Astrocyte (in vitro differentiated cells and primary cell): ENCODE data around the gene COQ5.

Experiments used
- EZH2 ChIP-seq: IDR thresholded peaks from 2 replicates; pipeline ENCODE4 v1.6.1; 2012; ENCODE audit warnings: mild to moderate bottlenecking, low read length, inconsistent platforms; ENCODE audit not compliant: insufficient read depth
- TF ChIP-seq, protein P1 (sequence below): IDR thresholded peaks from 2 replicates; pipeline ENCODE4 v1.5.1; 2011; ENCODE audit warnings: low read depth, mild to moderate bottlenecking, inconsistent platforms, low read length, moderate library complexity; ENCODE audit not compliant: insufficient read depth

DNA sequence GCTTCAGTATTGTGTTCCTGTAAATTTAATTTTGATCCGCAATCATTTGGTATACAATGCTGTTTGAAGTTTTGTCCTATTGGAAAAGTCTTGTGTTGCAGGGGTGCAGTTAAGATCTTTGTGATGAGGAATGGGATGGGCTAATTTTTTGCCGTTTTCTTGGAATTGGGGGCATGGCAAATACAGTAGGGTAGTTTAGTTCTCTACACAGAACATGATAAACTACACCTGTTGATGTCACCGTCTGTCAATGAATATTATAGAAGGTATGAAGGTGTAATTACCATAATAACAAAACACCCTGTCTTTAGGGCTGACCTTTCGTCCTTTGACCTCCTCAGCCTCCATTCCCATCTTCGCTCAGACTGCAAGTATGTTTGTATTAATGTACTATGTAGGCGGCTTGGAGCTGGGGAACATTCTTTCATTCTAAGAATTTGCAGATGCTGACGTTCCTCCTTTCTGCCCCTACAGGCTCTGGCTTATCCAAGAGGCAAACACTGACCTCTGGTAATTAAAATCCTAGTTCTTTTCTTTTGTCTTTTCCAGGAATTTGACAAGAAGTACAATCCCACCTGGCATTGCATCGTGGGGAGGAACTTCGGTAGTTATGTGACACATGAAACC, 31.3 kb downstream of the COQ5 start:
- TF ChIP-seq, protein P1, sequence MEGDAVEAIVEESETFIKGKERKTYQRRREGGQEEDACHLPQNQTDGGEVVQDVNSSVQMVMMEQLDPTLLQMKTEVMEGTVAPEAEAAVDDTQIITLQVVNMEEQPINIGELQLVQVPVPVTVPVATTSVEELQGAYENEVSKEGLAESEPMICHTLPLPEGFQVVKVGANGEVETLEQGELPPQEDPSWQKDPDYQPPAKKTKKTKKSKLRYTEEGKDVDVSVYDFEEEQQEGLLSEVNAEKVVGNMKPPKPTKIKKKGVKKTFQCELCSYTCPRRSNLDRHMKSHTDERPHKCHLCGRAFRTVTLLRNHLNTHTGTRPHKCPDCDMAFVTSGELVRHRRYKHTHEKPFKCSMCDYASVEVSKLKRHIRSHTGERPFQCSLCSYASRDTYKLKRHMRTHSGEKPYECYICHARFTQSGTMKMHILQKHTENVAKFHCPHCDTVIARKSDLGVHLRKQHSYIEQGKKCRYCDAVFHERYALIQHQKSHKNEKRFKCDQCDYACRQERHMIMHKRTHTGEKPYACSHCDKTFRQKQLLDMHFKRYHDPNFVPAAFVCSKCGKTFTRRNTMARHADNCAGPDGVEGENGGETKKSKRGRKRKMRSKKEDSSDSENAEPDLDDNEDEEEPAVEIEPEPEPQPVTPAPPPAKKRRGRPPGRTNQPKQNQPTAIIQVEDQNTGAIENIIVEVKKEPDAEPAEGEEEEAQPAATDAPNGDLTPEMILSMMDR: no peak
- TF ChIP-seq EZH2: no peak
